Vagina (tissue), 2 donors: Measurements from ENCODE around the gene C10orf71. TPM values are rescaled to one million over a fixed set of nuclear protein-coding genes. Genes with fewer than 3 reads are reported as not detected.

Source experiments
- DNase-seq, 2 donors: peaks; one replicate each; pipeline ENCODE4 v3.0.0-alpha.2; 2017; ENCODE audit errors: extremely low spot score in 2 of 2
- H3K27ac ChIP-seq: fragments of 200-600 bp; sonication (generic); one replicate; pipeline ENCODE4 v1.5.1; 2019
- H3K27me3 ChIP-seq: fragments of 200-600 bp; sonication (generic); one replicate; pipeline ENCODE4 v1.5.1; 2019
- H3K36me3 ChIP-seq, 2 donors: fragments of 200-600 bp; sonication (generic); one replicate each; pipeline ENCODE4 v1.5.1; 2017 to 2019
- H3K4me1 ChIP-seq: fragments of 200-600 bp; sonication (generic); one replicate; pipeline ENCODE4 v1.5.1; 2019
- H3K4me3 ChIP-seq, 2 donors: fragments of 200-600 bp; sonication (generic); 1 replicate in 1 of 2; 2 replicates in 1 of 2; pipeline ENCODE4 v1.5.1; 2016 to 2019
- H3K9me3 ChIP-seq: fragments of 200-600 bp; sonication (generic); one replicate; pipeline ENCODE4 v1.5.1; 2019
- CTCF ChIP-seq, 3 experiments: fragments of 450-650 bp in 2 of 3; fragments of 200-600 bp in 1 of 3; sonication (generic) in 1 of 3; IDR thresholded peaks; one replicate each; pipeline ENCODE4 v1.5.1; 2017 to 2019; ENCODE audit warnings: antibody characterized with exemption in 3 of 3, mild to moderate bottlenecking in 2 of 3, moderate library complexity in 2 of 3
- POLR2A ChIP-seq, 2 donors: fragments of 450-650 bp; IDR thresholded peaks; one replicate each; pipeline ENCODE4 v1.6.1; 2017; ENCODE audit warnings: antibody characterized with exemption in 2 of 2, mild to moderate bottlenecking in 2 of 2, moderate library complexity in 2 of 2
- POLR2AphosphoS5 ChIP-seq, 2 donors: sonication (generic); formaldehyde crosslinking; IDR thresholded peaks; one replicate each; pipeline ENCODE4 v1.9.0; 2017; ENCODE audit warnings: antibody characterized with exemption in 2 of 2, mild to moderate bottlenecking in 2 of 2, low read depth in 1 of 2; ENCODE audit not compliant: insufficient read depth in 1 of 2
- intact Hi-C: fragments of 100-400 bp; cut with DNase I; formaldehyde crosslinking; loops from one replicate; pipeline ENCODE4 v1.15.1; 2023
- total RNA-seq: library from RNA; depleted of rRNA; stranded (reverse); fragments of >200 nt; gene quantifications from one replicate; pipeline ENCODE4 v1.2.3, GENCODE V29; 2016

C10orf71 gene
- total RNA-seq, 1 donor from 2014 or later: not detected

GRCh38 chr10:49362596-49363260, 63.8 kb downstream of the C10orf71 start:
- H3K9me3 ChIP-seq: no peaks in the 10 kb centered on the region
- no peaks in the 10 kb centered on the region for H3K27me3 ChIP-seq
- H3K36me3 ChIP-seq: no peaks in the 10 kb centered on the region
- TF ChIP-seq POLR2AphosphoS5 (IDR thresholded peaks at IDR 0.05; ENCODE audit: insufficient read depth in 1 of 2, low read depth in 1 of 2) (no peak), POLR2A (IDR thresholded peaks at IDR 0.05) (no peak), CTCF (IDR thresholded peaks at IDR 0.05) (no peak)
- no peak overlapping the region for H3K4me3 ChIP-seq
- H3K4me1 ChIP-seq: no peaks in the 10 kb centered on the region
- peak; percentile 70 to 78 for DNase-seq
- no peak overlapping the region for H3K27ac ChIP-seq
- intact Hi-C loops: no loop called here

GRCh38 chr10:49363309-49364031, 64.5 kb downstream of the C10orf71 start:
- no peaks in the 10 kb centered on the region for H3K4me1 ChIP-seq
- TF ChIP-seq POLR2AphosphoS5 (IDR thresholded peaks at IDR 0.05; ENCODE audit: insufficient read depth in 1 of 2, low read depth in 1 of 2) (no peak), CTCF (IDR thresholded peaks at IDR 0.05) (no peak), POLR2A (IDR thresholded peaks at IDR 0.05) (no peak)
- no peak overlapping the region for H3K4me3 ChIP-seq
- no peaks in the 10 kb centered on the region for H3K9me3 ChIP-seq
- DNase-seq: peak; percentile 52 to 85
- no peaks in the 10 kb centered on the region for H3K36me3 ChIP-seq
- H3K27me3 ChIP-seq: no peaks in the 10 kb centered on the region
- intact Hi-C loops: no loop called here
- H3K27ac ChIP-seq: no peak overlapping the region

- Histone ChIP-seq H3K27me3 (no peaks in the 10 kb centered on the region), H3K4me3 (no peak overlapping the region), H3K36me3 (no peaks in the 10 kb centered on the region), H3K9me3 (no peaks in the 10 kb centered on the region), H3K4me1 (no peaks in the 10 kb centered on the region), H3K27ac (no peak overlapping the region)
- TF ChIP-seq POLR2AphosphoS5 (IDR thresholded peaks at IDR 0.05; ENCODE audit: insufficient read depth in 1 of 2, low read depth in 1 of 2) (no peak), POLR2A (IDR thresholded peaks at IDR 0.05) (no peak)
- no peak for DNase-seq
- intact Hi-C loops: no loop called here
These were observed 65.1 kb downstream of the C10orf71 start for GRCh38 chr10:49364051-49364450.

- no peak overlapping the region for H3K27ac ChIP-seq
- no peaks in the 10 kb centered on the region for H3K27me3 ChIP-seq
- H3K9me3 ChIP-seq: no peaks in the 10 kb centered on the region
- intact Hi-C loops: no loop called here
- no peaks in the 10 kb centered on the region for H3K36me3 ChIP-seq
- H3K4me1 ChIP-seq: no peaks in the 10 kb centered on the region
- DNase-seq: peak in 1 of 2 donors; percentile 64
- TF ChIP-seq POLR2A (IDR thresholded peaks at IDR 0.05): no peak
- TF ChIP-seq CTCF (IDR thresholded peaks at IDR 0.05): no peak
- no peak overlapping the region for H3K4me3 ChIP-seq
These were observed 65.8 kb downstream of the C10orf71 start for GRCh38 chr10:49364747-49365146.

GRCh38 chr10:49365275-49365674, 66.3 kb downstream of the C10orf71 start:
- Histone ChIP-seq H3K27ac (no peak overlapping the region), H3K4me3 (no peak overlapping the region), H3K9me3 (no peaks in the 10 kb centered on the region), H3K27me3 (no peaks in the 10 kb centered on the region), H3K4me1 (no peaks in the 10 kb centered on the region), H3K36me3 (no peaks in the 10 kb centered on the region)
- intact Hi-C loops: no loop called here
- TF ChIP-seq CTCF (IDR thresholded peaks at IDR 0.05) (no peak), POLR2AphosphoS5 (IDR thresholded peaks at IDR 0.05; ENCODE audit: insufficient read depth in 1 of 2, low read depth in 1 of 2) (no peak), POLR2A (IDR thresholded peaks at IDR 0.05) (no peak)
- DNase-seq: peak; percentile 49 to 58
